CD8-positive, alpha-beta memory T cell (primary cell): Measurements from ENCODE around the gene B4GALT3. TPM values are rescaled to one million over a fixed set of nuclear protein-coding genes. Genes with fewer than 3 reads are reported as not detected.

Source experiments
- CTCF ChIA-PET: fragments of 350-600 bp; sonication (Branson Sonifier 250); formaldehyde crosslinking; loops from one replicate; lab custom pipeline; 2021; ENCODE audit warnings: antibody characterized with exemption; lab: Charles Lee
- POLR2A ChIA-PET: fragments of 350-600 bp; sonication (Branson Sonifier 250); formaldehyde crosslinking; loops from one replicate; lab custom pipeline; 2021; ENCODE audit warnings: antibody characterized with exemption; lab: Charles Lee
- DNase-seq, 5 donors: peaks; one replicate each; pipeline versions ENCODE4 v3.0.0 to v3.0.0-alpha.2; 2020 to 2022; ENCODE audit warnings: mixed read lengths in 1 of 5
- H3K27ac ChIP-seq: one replicate; pipeline ENCODE4 v1.7.0; 2013; ENCODE audit warnings: low read depth, mild to moderate bottlenecking, low read length, moderate library complexity
- H3K27me3 ChIP-seq: 2 replicates; pipeline ENCODE4 v1.7.0; 2013; ENCODE audit warnings: low read length, mild to moderate bottlenecking; ENCODE audit not compliant: insufficient read depth, poor library complexity, severe bottlenecking
- H3K36me3 ChIP-seq: 2 replicates; pipeline ENCODE4 v1.7.0; 2013; ENCODE audit warnings: mild to moderate bottlenecking, low read length, moderate library complexity; ENCODE audit not compliant: insufficient read depth
- H3K4me1 ChIP-seq: 2 replicates; pipeline ENCODE4 v1.7.0; 2013; ENCODE audit warnings: mild to moderate bottlenecking, low read length, moderate library complexity; ENCODE audit not compliant: insufficient read depth
- H3K4me3 ChIP-seq: 2 replicates; pipeline ENCODE4 v1.7.0; 2013; ENCODE audit warnings: mild to moderate bottlenecking, low read length
- H3K9me3 ChIP-seq: 2 replicates; pipeline ENCODE4 v1.7.0; 2013; ENCODE audit warnings: mild to moderate bottlenecking, low read length
- H3K27ac Mint-ChIP-seq, 8 donors: one replicate each; pipeline ENCODE4 v1.8.0; 2020 to 2021; ENCODE audit warnings: mixed read lengths in 8 of 8, mild to moderate bottlenecking in 6 of 8, inconsistent platforms in 3 of 8, moderate library complexity in 3 of 8
- H3K27me3 Mint-ChIP-seq, 2 donors: one replicate each; pipeline ENCODE4 v1.8.0; 2020 to 2021; ENCODE audit warnings: mixed read lengths in 2 of 2, mild to moderate bottlenecking in 1 of 2, moderate library complexity in 1 of 2
- H3K36me3 Mint-ChIP-seq, 3 donors: one replicate each; pipeline ENCODE4 v1.8.0; 2020 to 2021; ENCODE audit warnings: mixed read lengths in 3 of 3, inconsistent platforms in 1 of 3, mild to moderate bottlenecking in 1 of 3
- H3K4me1 Mint-ChIP-seq, 3 donors: one replicate each; pipeline ENCODE4 v1.8.0; 2020 to 2021; ENCODE audit warnings: mixed read lengths in 3 of 3, inconsistent platforms in 1 of 3, mild to moderate bottlenecking in 1 of 3
- H3K4me3 Mint-ChIP-seq, 7 donors: one replicate each; pipeline ENCODE4 v1.8.0; 2020 to 2021; ENCODE audit warnings: mixed read lengths in 7 of 7, mild to moderate bottlenecking in 6 of 7, moderate library complexity in 4 of 7, inconsistent platforms in 2 of 7
- H3K9me3 Mint-ChIP-seq, 5 donors: one replicate each; pipeline ENCODE4 v1.8.0; 2020 to 2022; ENCODE audit warnings: mixed read lengths in 5 of 5, mild to moderate bottlenecking in 3 of 5, moderate library complexity in 2 of 5, inconsistent platforms in 1 of 5
- polyA plus RNA-seq: library from polyadenylated mRNA; unstranded; fragments of 300-500 nt; fragmentation: Illumina TruSeq; gene quantifications from one replicate; pipeline ENCODE4 v1.2.3, GENCODE V29; 2021
- total RNA-seq, 2 experiments: library from RNA; stranded (reverse); gene quantifications; one replicate each; pipeline ENCODE4 v1.2.3, GENCODE V29; 2021

The B4GALT3 gene
- total and polyA plus RNA-seq, 3 experiments from 2014 or later = 58.9 to 60.9 (median 59.4) TPM

- Mint-ChIP-seq H3K27ac (peak overlapping the region in 5 of 8 donors; percentile 7 to 82 (median 77)), H3K27me3 (peaks cover 0 to 3% of the 10 kb centered on the region in 2 donors), H3K4me1 (peaks cover 24 to 42% (median 31%) of the 10 kb centered on the region in 3 donors), H3K4me3 (peak overlapping the region in 2 of 7 donors; percentile 35 to 66), H3K9me3 (no peaks in the 10 kb centered on the region), H3K36me3 (peaks cover 10 to 29% (median 16%) of the 10 kb centered on the region in 3 donors)
- DNase-seq = no peak
- no peaks in the 10 kb centered on the region for H3K9me3 ChIP-seq
- ChIA-PET CTCF (interaction anchor here (2.3 to 5.1 kb wide), 3 partner anchors 9 to 157 kb away, joined by 5 to 31 read pairs (median 17); partner anchors contain the start of gene TOMM40L), POLR2A (no interaction called here)
- H3K4me3 ChIP-seq = no peak overlapping the region
- peaks cover 37% of the 10 kb centered on the region for H3K4me1 ChIP-seq
- H3K27me3 ChIP-seq = no peaks in the 10 kb centered on the region
- H3K36me3 ChIP-seq = peaks cover 18% of the 10 kb centered on the region
- no peak overlapping the region for H3K27ac ChIP-seq
Observed at GRCh38 chr1:161216945-161217712, 39.8 kb upstream of the B4GALT3 start.

- no peak for DNase-seq
- H3K27ac Mint-ChIP-seq = peak within 1 kb of the TSS in 4 of 8 donors; percentile 9 to 84 (median 53)
- ChIA-PET CTCF (interaction anchor here (1.0 to 5.1 kb wide), 4 partner anchors 8 to 23 kb away, joined by 3 to 31 read pairs (median 10); partner anchors contain the start of gene TOMM40L), POLR2A (interaction anchor here (0.8 kb wide), 1 partner anchor 49 kb away, joined by 3 read pairs; the partner anchor contains the start of gene PPOX)
- H3K4me3 ChIP-seq = no peak within 1 kb of the TSS
- H3K27me3 ChIP-seq = no peaks in the 10 kb centered on the region
- peaks cover 36% of the 10 kb centered on the region for H3K4me1 ChIP-seq
- peaks cover 37% of the 10 kb centered on the region for H3K36me3 ChIP-seq
- no peaks in the 10 kb centered on the region for H3K9me3 Mint-ChIP-seq
- no peak within 1 kb of the TSS for H3K4me3 Mint-ChIP-seq
- H3K27me3 Mint-ChIP-seq = no peaks in the 10 kb centered on the region
- H3K4me1 Mint-ChIP-seq = peaks cover 25 to 43% (median 31%) of the 10 kb centered on the region in 3 donors
- peaks cover 12 to 50% (median 20%) of the 10 kb centered on the region in 3 donors for H3K36me3 Mint-ChIP-seq
- no peak within 1 kb of the TSS for H3K27ac ChIP-seq
- H3K9me3 ChIP-seq = no peaks in the 10 kb centered on the region
Observed at GRCh38 chr1:161215076-161215475, 37.8 kb upstream of the B4GALT3 start, which contains the start of gene FCER1G. FCER1G (plus strand) TSS chr1:161215295; CDS start chr1:161215322, 27 bp downstream.

- Mint-ChIP-seq H3K9me3 (no peaks in the 10 kb centered on the region), H3K27me3 (no peaks in the 10 kb centered on the region), H3K4me3 (no peak overlapping the region), H3K36me3 (peaks cover 19 to 57% (median 27%) of the 10 kb centered on the region in 3 donors), H3K4me1 (peaks cover 32 to 43% (median 37%) of the 10 kb centered on the region in 3 donors), H3K27ac (no peak overlapping the region)
- CTCF ChIA-PET = interaction anchor here (5.1 kb wide), 1 partner anchor 12 kb away, joined by 31 read pairs; the partner anchor contains the start of gene TOMM40L
- H3K27ac ChIP-seq = no peak overlapping the region
- POLR2A ChIA-PET = no interaction called here
- H3K9me3 ChIP-seq = no peaks in the 10 kb centered on the region
- DNase-seq = no peak
- peaks cover 44% of the 10 kb centered on the region for H3K36me3 ChIP-seq
- no peaks in the 10 kb centered on the region for H3K27me3 ChIP-seq
- H3K4me3 ChIP-seq = no peak overlapping the region
- peaks cover 36% of the 10 kb centered on the region for H3K4me1 ChIP-seq
Observed at GRCh38 chr1:161214369-161214768, 37.1 kb upstream of the B4GALT3 start.

GRCh38 chr1:161209790-161210409, 32.6 kb upstream of the B4GALT3 start:
- ChIA-PET CTCF (interaction anchor here (1.0 to 14.0 kb wide), 9 partner anchors 10 to 172 kb away, joined by 3 to 197 read pairs (median 5); partner anchors contain the start of genes APOA2 and TOMM40L), POLR2A (no interaction called here)
- Mint-ChIP-seq H3K9me3 (no peaks in the 10 kb centered on the region), H3K27ac (peak overlapping the region in 7 of 8 donors; percentile 34 to 89 (median 77)), H3K4me1 (peaks cover 26 to 37% (median 32%) of the 10 kb centered on the region in 3 donors), H3K27me3 (no peaks in the 10 kb centered on the region), H3K36me3 (peaks cover 24 to 90% (median 43%) of the 10 kb centered on the region in 3 donors), H3K4me3 (no peak overlapping the region)
- no peaks in the 10 kb centered on the region for H3K9me3 ChIP-seq
- peaks cover 69% of the 10 kb centered on the region for H3K36me3 ChIP-seq
- H3K4me1 ChIP-seq = peaks cover 26% of the 10 kb centered on the region
- H3K27me3 ChIP-seq = no peaks in the 10 kb centered on the region
- no peak overlapping the region for H3K4me3 ChIP-seq
- peak; percentile 44 to 80 (median 57) for DNase-seq
- H3K27ac ChIP-seq = no peak overlapping the region

GRCh38 chr1:161207173-161207572, 29.9 kb upstream of the B4GALT3 start:
- H3K27me3 ChIP-seq = no peaks in the 10 kb centered on the region
- H3K4me3 ChIP-seq = no peak overlapping the region
- H3K4me3 Mint-ChIP-seq = no peak overlapping the region
- H3K36me3 Mint-ChIP-seq = peaks cover 14 to 84% (median 33%) of the 10 kb centered on the region in 3 donors
- peaks cover 45 to 61% (median 55%) of the 10 kb centered on the region in 3 donors for H3K4me1 Mint-ChIP-seq
- no peaks in the 10 kb centered on the region for H3K9me3 Mint-ChIP-seq
- ChIA-PET POLR2A (no interaction called here), CTCF (interaction anchor here (1.0 to 14.0 kb wide), 3 partner anchors 8 to 99 kb away, joined by 3 to 197 read pairs (median 3); partner anchors contain the start of genes APOA2, FCER1G and TOMM40L)
- no peak overlapping the region for H3K27ac Mint-ChIP-seq
- H3K27me3 Mint-ChIP-seq = no peaks in the 10 kb centered on the region
- H3K36me3 ChIP-seq = peaks cover 61% of the 10 kb centered on the region
- peaks cover 46% of the 10 kb centered on the region for H3K4me1 ChIP-seq
- H3K27ac ChIP-seq = no peak overlapping the region
- H3K9me3 ChIP-seq = no peaks in the 10 kb centered on the region
- DNase-seq = no peak

- ChIA-PET POLR2A (interaction anchor here (0.6 to 1.5 kb wide), 2 partner anchors 19 kb away, joined by 3 to 4 read pairs; partner anchors contain the start of gene TOMM40L), CTCF (interaction anchor here (1.0 to 14.0 kb wide), 3 partner anchors 9 to 99 kb away, joined by 3 to 197 read pairs (median 3); partner anchors contain the start of genes APOA2, FCER1G and TOMM40L)
- Mint-ChIP-seq H3K27ac (peak overlapping the region in 3 of 8 donors; percentile 53 to 67 (median 57)), H3K4me1 (peaks cover 51 to 67% (median 61%) of the 10 kb centered on the region in 3 donors), H3K27me3 (no peaks in the 10 kb centered on the region), H3K4me3 (no peak overlapping the region), H3K9me3 (no peaks in the 10 kb centered on the region), H3K36me3 (peaks cover 14 to 79% (median 33%) of the 10 kb centered on the region in 3 donors)
- Histone ChIP-seq H3K27ac (no peak overlapping the region), H3K4me3 (no peak overlapping the region), H3K36me3 (peaks cover 55% of the 10 kb centered on the region), H3K9me3 (no peaks in the 10 kb centered on the region), H3K27me3 (no peaks in the 10 kb centered on the region), H3K4me1 (peaks cover 50% of the 10 kb centered on the region)
- no peak for DNase-seq
Observed at GRCh38 chr1:161206411-161207140, 29.3 kb upstream of the B4GALT3 start.
